T follicular helper cell (primary cell): ENCODE data around the gene FMN2.

Experiments
- DNase-seq: peaks from one replicate; pipeline ENCODE4 v3.0.0-alpha.2; 2020; ENCODE audit warnings: low read depth
- total RNA-seq, 2 experiments: gene quantifications; one replicate each; lab custom pipeline; 2026; lab: John Stamatoyannopoulos, UW

Gene FMN2
- 0.04 to 0.06 reads per million in 2 experiments for total RNA-seq

- no peak for DNase-seq
Measured at GRCh38 chr1:240091614-240092300, at the start of gene FMN2. Gene FMN2 (plus strand): TSS chr1:240091883. CDS start chr1:240092110, 227 bp downstream.

GRCh38 chr1:240044620-240045019 lies 47.1 kb upstream of the FMN2 start:
- no peak for DNase-seq

GRCh38 chr1:240046000-240046399 lies 45.7 kb upstream of the FMN2 start:
- no peak for DNase-seq

GRCh38 chr1:240054109-240054701 lies 37.5 kb upstream of the FMN2 start:
- no peak for DNase-seq

- no peak for DNase-seq
Measured at GRCh38 chr1:240055936-240056335, 35.7 kb upstream of the FMN2 start.

GRCh38 chr1:240056350-240056749 lies 35.3 kb upstream of the FMN2 start:
- no peak for DNase-seq

GRCh38 chr1:240058049-240058448 lies 33.6 kb upstream of the FMN2 start:
- DNase-seq: no peak

GRCh38 chr1:240068961-240069360 lies 22.7 kb upstream of the FMN2 start:
- DNase-seq: no peak

GRCh38 chr1:240070188-240070587 lies 21.5 kb upstream of the FMN2 start:
- no peak for DNase-seq

- no peak for DNase-seq
Measured at GRCh38 chr1:240073097-240073496, 18.6 kb upstream of the FMN2 start.

GRCh38 chr1:240074422-240074821 lies 17.3 kb upstream of the FMN2 start:
- DNase-seq: no peak

GRCh38 chr1:240074908-240075307 lies 16.8 kb upstream of the FMN2 start:
- no peak for DNase-seq

GRCh38 chr1:240084337-240084736 lies 7.3 kb upstream of the FMN2 start:
- DNase-seq: no peak

- DNase-seq: no peak
Measured at GRCh38 chr1:240084749-240085148, 6.9 kb upstream of the FMN2 start.

- no peak for DNase-seq
Measured at GRCh38 chr1:240086726-240087125, 5.0 kb upstream of the FMN2 start.

- DNase-seq: no peak
Measured at GRCh38 chr1:240090014-240090413, 1.7 kb upstream of the FMN2 start.

GRCh38 chr1:240090957-240091600 lies 604 bp upstream of the FMN2 start:
- no peak for DNase-seq

- DNase-seq: no peak
Measured at GRCh38 chr1:240092301-240093119, 827 bp downstream of the FMN2 start.

GRCh38 chr1:240093120-240093961 lies 1.7 kb downstream of the FMN2 start:
- DNase-seq: no peak

GRCh38 chr1:240094041-240094722 lies 2.5 kb downstream of the FMN2 start:
- DNase-seq: no peak

GRCh38 chr1:240096974-240097373 lies 5.3 kb downstream of the FMN2 start:
- no peak for DNase-seq
